GM12878 (cell line): ENCODE measurements around the gene TRIM41. TPM values are rescaled to one million over a fixed set of nuclear protein-coding genes. Genes with fewer than 3 reads are reported as not detected.
A peak's percentile ranks its signal among the peaks of the same experiment; 100 is the strongest.

Source experiments
- FOXK2 ChIP-seq: fragments of 450-650 bp; IDR thresholded peaks from 2 replicates; pipeline ENCODE4 v1.6.1; 2017; ENCODE audit warnings: mild to moderate bottlenecking, moderate library complexity
- HCFC1 ChIP-seq: fragments of 150-350 bp; IDR thresholded peaks from 2 replicates; pipeline ENCODE4 v1.6.1; 2014; ENCODE audit warnings: low read length
- IRF4 ChIP-seq: IDR thresholded peaks from 2 replicates; pipeline ENCODE4 v1.6.1; 2011; ENCODE audit warnings: low read depth, low read length
- KDM1A ChIP-seq: fragments of 200-600 bp; sonication (generic); IDR thresholded peaks from 2 replicates; pipeline ENCODE4 v1.6.1; 2016; ENCODE audit warnings: borderline replicate concordance
- LARP7 ChIP-seq: fragments of 450-650 bp; IDR thresholded peaks from 2 replicates; pipeline ENCODE4 v1.6.1; 2017; ENCODE audit warnings: mild to moderate bottlenecking
- MXI1 ChIP-seq: fragments of 150-350 bp; IDR thresholded peaks from 2 replicates; pipeline ENCODE4 v1.6.1; 2011; ENCODE audit warnings: low read depth, mild to moderate bottlenecking, inconsistent platforms, low read length, improper control_type of control experiment
- RCOR1 ChIP-seq: conservative IDR thresholded peaks from 2 replicates; pipeline ENCODE4 v1.6.1; 2012; ENCODE audit warnings: low read depth, low read length, improper control_type of control experiment
- TCF3 ChIP-seq: IDR thresholded peaks from 2 replicates; pipeline ENCODE4 v1.6.1; 2012; ENCODE audit warnings: low read depth, mild to moderate bottlenecking, low read length, borderline replicate concordance; ENCODE audit not compliant: insufficient read depth
- polyA plus RNA-seq, 11 experiments: library from polyadenylated mRNA; depleted of rRNA in 4 of 11; unstranded in 6 of 11; stranded (reverse) in 5 of 11; fragments of >200 nt; fragmentation: Nextera tagmentation in 4 of 11; fragmentation: Illumina TruSeq in 1 of 11; extraction: Ambion mirVana in 4 of 11; extraction: Trizol in 1 of 11; gene quantifications; 1 replicate in 1 of 11; 2 replicates in 10 of 11; pipeline versions ENCODE4 v1.2.1 to v1.2.3, GENCODE V29; 2011 to 2016; ENCODE audit warnings: inconsistent platforms in 2 of 11, missing spikeins in 2 of 11, low read depth in 1 of 11
- total RNA-seq, 4 experiments: library from RNA; depleted of rRNA in 3 of 4; stranded (reverse); fragments of >200 nt in 3 of 4; fragmentation: Illumina TruSeq in 1 of 4; extraction: Trizol in 1 of 4; gene quantifications; 2 replicates each; pipeline versions ENCODE4 v1.2.1 to v1.2.3, GENCODE V29; 2013 to 2021
- TF ChIP-seq, protein P1 (sequence below): fragments of 450-650 bp; IDR thresholded peaks from 2 replicates; pipeline ENCODE4 v1.6.1; 2016; ENCODE audit warnings: mild to moderate bottlenecking, moderate library complexity, borderline replicate concordance
- TF ChIP-seq, protein P2 (sequence below): fragments of 450-650 bp; conservative IDR thresholded peaks from 2 replicates; pipeline ENCODE4 v1.6.1; 2017; ENCODE audit warnings: mild to moderate bottlenecking, moderate library complexity
- TF ChIP-seq, protein P3 (sequence below): fragments of 150-350 bp; IDR thresholded peaks from 2 replicates; pipeline ENCODE4 v1.6.1; 2016; ENCODE audit warnings: low read depth, low read length
- TF ChIP-seq, protein P4 (sequence below): fragments of 450-650 bp; IDR thresholded peaks from 2 replicates; pipeline ENCODE4 v1.6.1; 2017; ENCODE audit warnings: mild to moderate bottlenecking, low read depth, inconsistent platforms; ENCODE audit not compliant: poor library complexity, severe bottlenecking
- TF ChIP-seq, protein P5 (sequence below): fragments of 450-650 bp; IDR thresholded peaks from 2 replicates; pipeline ENCODE4 v1.6.1; 2017; ENCODE audit warnings: low read depth, mild to moderate bottlenecking, moderate library complexity
- TF ChIP-seq, protein P6 (sequence below): fragments of 450-650 bp; IDR thresholded peaks from 2 replicates; pipeline ENCODE4 v1.6.1; 2016; ENCODE audit warnings: mild to moderate bottlenecking

TRIM41 gene
- total and polyA plus RNA-seq, 10 of the 15 experiments (the other 5 are each of a cell fraction or from before 2014, with no cell fraction given): 1.0 to 28.9 (median 10.6) TPM

DNA sequence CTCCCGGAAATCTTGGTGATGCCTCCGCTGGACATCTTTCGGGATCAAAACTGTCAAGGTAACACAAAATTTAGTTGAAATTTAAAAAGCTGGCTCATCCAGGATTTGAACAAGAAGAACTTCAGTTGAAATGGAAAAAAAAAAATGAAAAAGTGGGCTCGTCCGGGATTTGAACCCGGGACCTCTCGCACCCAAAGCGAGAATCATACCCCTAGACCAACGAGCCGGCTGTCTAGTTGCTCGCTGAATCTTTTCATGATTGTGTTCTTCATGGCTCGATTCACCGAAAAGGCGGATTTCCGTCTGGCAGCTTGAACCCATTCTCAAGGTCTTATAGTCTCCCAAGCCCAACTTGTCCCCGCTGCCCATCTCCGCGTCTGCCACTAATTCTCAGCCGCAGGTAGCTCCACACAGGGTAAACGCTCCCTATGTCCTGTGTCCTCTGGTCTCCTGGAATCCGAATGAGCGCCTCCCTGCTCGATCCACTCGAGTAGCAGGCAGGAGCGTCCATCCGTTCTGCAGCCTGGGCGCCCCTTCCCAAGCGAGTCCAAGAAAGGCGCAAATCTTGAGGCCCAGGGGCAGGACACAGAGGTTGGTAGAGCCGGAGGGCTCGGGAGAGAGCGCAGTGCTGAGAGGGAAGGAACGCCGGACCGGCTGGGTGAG lies 34.2 kb upstream of the TRIM41 start (continued):
- TF ChIP-seq, protein P1, sequence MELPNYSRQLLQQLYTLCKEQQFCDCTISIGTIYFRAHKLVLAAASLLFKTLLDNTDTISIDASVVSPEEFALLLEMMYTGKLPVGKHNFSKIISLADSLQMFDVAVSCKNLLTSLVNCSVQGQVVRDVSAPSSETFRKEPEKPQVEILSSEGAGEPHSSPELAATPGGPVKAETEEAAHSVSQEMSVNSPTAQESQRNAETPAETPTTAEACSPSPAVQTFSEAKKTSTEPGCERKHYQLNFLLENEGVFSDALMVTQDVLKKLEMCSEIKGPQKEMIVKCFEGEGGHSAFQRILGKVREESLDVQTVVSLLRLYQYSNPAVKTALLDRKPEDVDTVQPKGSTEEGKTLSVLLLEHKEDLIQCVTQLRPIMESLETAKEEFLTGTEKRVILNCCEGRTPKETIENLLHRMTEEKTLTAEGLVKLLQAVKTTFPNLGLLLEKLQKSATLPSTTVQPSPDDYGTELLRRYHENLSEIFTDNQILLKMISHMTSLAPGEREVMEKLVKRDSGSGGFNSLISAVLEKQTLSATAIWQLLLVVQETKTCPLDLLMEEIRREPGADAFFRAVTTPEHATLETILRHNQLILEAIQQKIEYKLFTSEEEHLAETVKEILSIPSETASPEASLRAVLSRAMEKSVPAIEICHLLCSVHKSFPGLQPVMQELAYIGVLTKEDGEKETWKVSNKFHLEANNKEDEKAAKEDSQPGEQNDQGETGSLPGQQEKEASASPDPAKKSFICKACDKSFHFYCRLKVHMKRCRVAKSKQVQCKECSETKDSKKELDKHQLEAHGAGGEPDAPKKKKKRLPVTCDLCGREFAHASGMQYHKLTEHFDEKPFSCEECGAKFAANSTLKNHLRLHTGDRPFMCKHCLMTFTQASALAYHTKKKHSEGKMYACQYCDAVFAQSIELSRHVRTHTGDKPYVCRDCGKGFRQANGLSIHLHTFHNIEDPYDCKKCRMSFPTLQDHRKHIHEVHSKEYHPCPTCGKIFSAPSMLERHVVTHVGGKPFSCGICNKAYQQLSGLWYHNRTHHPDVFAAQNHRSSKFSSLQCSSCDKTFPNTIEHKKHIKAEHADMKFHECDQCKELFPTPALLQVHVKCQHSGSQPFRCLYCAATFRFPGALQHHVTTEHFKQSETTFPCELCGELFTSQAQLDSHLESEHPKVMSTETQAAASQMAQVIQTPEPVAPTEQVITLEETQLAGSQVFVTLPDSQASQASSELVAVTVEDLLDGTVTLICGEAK: peak; percentile 81
- no peak for TF ChIP-seq IRF4
- TF ChIP-seq HCFC1: no peak
- no peak for TF ChIP-seq FOXK2
- peak; percentile 47; the same call in 1 of the 2 replicates for TF ChIP-seq TCF3
- TF ChIP-seq, protein P2, sequence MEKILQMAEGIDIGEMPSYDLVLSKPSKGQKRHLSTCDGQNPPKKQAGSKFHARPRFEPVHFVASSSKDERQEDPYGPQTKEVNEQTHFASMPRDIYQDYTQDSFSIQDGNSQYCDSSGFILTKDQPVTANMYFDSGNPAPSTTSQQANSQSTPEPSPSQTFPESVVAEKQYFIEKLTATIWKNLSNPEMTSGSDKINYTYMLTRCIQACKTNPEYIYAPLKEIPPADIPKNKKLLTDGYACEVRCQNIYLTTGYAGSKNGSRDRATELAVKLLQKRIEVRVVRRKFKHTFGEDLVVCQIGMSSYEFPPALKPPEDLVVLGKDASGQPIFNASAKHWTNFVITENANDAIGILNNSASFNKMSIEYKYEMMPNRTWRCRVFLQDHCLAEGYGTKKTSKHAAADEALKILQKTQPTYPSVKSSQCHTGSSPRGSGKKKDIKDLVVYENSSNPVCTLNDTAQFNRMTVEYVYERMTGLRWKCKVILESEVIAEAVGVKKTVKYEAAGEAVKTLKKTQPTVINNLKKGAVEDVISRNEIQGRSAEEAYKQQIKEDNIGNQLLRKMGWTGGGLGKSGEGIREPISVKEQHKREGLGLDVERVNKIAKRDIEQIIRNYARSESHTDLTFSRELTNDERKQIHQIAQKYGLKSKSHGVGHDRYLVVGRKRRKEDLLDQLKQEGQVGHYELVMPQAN: 0 out of 2 replicates have a peak, but pooled peaks have one; percentile 7
- no peak for TF ChIP-seq KDM1A
- TF ChIP-seq, protein P3, sequence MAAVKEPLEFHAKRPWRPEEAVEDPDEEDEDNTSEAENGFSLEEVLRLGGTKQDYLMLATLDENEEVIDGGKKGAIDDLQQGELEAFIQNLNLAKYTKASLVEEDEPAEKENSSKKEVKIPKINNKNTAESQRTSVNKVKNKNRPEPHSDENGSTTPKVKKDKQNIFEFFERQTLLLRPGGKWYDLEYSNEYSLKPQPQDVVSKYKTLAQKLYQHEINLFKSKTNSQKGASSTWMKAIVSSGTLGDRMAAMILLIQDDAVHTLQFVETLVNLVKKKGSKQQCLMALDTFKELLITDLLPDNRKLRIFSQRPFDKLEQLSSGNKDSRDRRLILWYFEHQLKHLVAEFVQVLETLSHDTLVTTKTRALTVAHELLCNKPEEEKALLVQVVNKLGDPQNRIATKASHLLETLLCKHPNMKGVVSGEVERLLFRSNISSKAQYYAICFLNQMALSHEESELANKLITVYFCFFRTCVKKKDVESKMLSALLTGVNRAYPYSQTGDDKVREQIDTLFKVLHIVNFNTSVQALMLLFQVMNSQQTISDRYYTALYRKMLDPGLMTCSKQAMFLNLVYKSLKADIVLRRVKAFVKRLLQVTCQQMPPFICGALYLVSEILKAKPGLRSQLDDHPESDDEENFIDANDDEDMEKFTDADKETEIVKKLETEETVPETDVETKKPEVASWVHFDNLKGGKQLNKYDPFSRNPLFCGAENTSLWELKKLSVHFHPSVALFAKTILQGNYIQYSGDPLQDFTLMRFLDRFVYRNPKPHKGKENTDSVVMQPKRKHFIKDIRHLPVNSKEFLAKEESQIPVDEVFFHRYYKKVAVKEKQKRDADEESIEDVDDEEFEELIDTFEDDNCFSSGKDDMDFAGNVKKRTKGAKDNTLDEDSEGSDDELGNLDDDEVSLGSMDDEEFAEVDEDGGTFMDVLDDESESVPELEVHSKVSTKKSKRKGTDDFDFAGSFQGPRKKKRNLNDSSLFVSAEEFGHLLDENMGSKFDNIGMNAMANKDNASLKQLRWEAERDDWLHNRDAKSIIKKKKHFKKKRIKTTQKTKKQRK: no peak
- TF ChIP-seq, protein P4, sequence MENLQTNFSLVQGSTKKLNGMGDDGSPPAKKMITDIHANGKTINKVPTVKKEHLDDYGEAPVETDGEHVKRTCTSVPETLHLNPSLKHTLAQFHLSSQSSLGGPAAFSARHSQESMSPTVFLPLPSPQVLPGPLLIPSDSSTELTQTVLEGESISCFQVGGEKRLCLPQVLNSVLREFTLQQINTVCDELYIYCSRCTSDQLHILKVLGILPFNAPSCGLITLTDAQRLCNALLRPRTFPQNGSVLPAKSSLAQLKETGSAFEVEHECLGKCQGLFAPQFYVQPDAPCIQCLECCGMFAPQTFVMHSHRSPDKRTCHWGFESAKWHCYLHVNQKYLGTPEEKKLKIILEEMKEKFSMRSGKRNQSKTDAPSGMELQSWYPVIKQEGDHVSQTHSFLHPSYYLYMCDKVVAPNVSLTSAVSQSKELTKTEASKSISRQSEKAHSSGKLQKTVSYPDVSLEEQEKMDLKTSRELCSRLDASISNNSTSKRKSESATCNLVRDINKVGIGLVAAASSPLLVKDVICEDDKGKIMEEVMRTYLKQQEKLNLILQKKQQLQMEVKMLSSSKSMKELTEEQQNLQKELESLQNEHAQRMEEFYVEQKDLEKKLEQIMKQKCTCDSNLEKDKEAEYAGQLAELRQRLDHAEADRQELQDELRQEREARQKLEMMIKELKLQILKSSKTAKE: peak; percentile 14
- TF ChIP-seq, protein P5, sequence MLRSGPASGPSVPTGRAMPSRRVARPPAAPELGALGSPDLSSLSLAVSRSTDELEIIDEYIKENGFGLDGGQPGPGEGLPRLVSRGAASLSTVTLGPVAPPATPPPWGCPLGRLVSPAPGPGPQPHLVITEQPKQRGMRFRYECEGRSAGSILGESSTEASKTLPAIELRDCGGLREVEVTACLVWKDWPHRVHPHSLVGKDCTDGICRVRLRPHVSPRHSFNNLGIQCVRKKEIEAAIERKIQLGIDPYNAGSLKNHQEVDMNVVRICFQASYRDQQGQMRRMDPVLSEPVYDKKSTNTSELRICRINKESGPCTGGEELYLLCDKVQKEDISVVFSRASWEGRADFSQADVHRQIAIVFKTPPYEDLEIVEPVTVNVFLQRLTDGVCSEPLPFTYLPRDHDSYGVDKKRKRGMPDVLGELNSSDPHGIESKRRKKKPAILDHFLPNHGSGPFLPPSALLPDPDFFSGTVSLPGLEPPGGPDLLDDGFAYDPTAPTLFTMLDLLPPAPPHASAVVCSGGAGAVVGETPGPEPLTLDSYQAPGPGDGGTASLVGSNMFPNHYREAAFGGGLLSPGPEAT: no peak
- no peak for TF ChIP-seq LARP7
- TF ChIP-seq, protein P6, sequence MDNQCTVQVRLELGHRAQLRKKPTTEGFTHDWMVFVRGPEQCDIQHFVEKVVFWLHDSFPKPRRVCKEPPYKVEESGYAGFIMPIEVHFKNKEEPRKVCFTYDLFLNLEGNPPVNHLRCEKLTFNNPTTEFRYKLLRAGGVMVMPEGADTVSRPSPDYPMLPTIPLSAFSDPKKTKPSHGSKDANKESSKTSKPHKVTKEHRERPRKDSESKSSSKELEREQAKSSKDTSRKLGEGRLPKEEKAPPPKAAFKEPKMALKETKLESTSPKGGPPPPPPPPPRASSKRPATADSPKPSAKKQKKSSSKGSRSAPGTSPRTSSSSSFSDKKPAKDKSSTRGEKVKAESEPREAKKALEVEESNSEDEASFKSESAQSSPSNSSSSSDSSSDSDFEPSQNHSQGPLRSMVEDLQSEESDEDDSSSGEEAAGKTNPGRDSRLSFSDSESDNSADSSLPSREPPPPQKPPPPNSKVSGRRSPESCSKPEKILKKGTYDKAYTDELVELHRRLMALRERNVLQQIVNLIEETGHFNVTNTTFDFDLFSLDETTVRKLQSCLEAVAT: peak; percentile 20; the same call in 1 of the 2 replicates
- TF ChIP-seq MXI1: no peak
- no peak for TF ChIP-seq RCOR1
